MCF 10A (cell line): ENCODE data around the gene DSCAML1. TPM values are rescaled to one million over a fixed set of nuclear protein-coding genes. Genes with fewer than 3 reads are reported as not detected.

Source experiments
- BruUV-seq: library from RNA; stranded (reverse); fragments of 400-500 nt; replicated peaks from 2 replicates; lab custom pipeline; 2021; lab: Mats Ljungman, UMichigan
- CTCF ChIA-PET: fragments of 300-600 bp; sonication (Branson Sonifier 250); formaldehyde crosslinking; extraction: SDS; loops from one replicate; lab custom pipeline; 2021; ENCODE audit warnings: antibody characterized with exemption, inconsistent platforms; lab: Yijun Ruan, JAX
- POLR2A ChIA-PET: fragments of 300-600, 350-650 bp; sonication (Branson Sonifier 250); formaldehyde crosslinking; extraction: SDS; loops from one replicate; lab custom pipeline; 2020; ENCODE audit warnings: antibody characterized with exemption, inconsistent platforms; lab: Yijun Ruan, JAX
- DNase-seq: peaks from one replicate; pipeline ENCODE4 v3.0.0-alpha.2; 2018; ENCODE audit not compliant: unreplicated experiment
- H3K27ac Mint-ChIP-seq: one replicate; pipeline ENCODE4 v1.8.0; 2022; ENCODE audit warnings: mild to moderate bottlenecking, low read depth, mixed read lengths; ENCODE audit not compliant: unreplicated experiment
- H3K27me3 Mint-ChIP-seq: one replicate; pipeline ENCODE4 v1.8.0; 2022; ENCODE audit warnings: mixed read lengths; ENCODE audit not compliant: insufficient read depth, unreplicated experiment
- H3K36me3 Mint-ChIP-seq: one replicate; pipeline ENCODE4 v1.8.0; 2022; ENCODE audit warnings: mild to moderate bottlenecking, moderate library complexity, mixed read lengths; ENCODE audit not compliant: insufficient read depth, unreplicated experiment
- H3K4me1 Mint-ChIP-seq: one replicate; pipeline ENCODE4 v1.8.0; 2022; ENCODE audit warnings: mixed read lengths; ENCODE audit not compliant: insufficient read depth, unreplicated experiment
- H3K4me3 Mint-ChIP-seq: one replicate; pipeline ENCODE4 v1.8.0; 2022; ENCODE audit warnings: mild to moderate bottlenecking, moderate library complexity, mixed read lengths; ENCODE audit not compliant: unreplicated experiment
- H3K9me3 Mint-ChIP-seq: one replicate; pipeline ENCODE4 v1.8.0; 2022; ENCODE audit warnings: mixed read lengths; ENCODE audit not compliant: unreplicated experiment
- intact Hi-C: fragments of 100-400 bp; cut with micrococcal nuclease; formaldehyde crosslinking; loops from 2 replicates; pipeline ENCODE4 v1.14.1; 2022
- total RNA-seq: library from RNA; stranded (reverse); gene quantifications from 2 replicates; pipeline ENCODE4 v1.2.3, GENCODE V29; 2022
- TF ChIP-seq, protein P1 (sequence below): fragments of 200-600 bp; IDR thresholded peaks from one replicate; pipeline ENCODE4 v1.8.0; 2022; ENCODE audit warnings: antibody characterized with exemption, mild to moderate bottlenecking; ENCODE audit not compliant: unreplicated experiment

Gene DSCAML1
- total RNA-seq, 1 experiment from 2014 or later: not detected

DNA sequence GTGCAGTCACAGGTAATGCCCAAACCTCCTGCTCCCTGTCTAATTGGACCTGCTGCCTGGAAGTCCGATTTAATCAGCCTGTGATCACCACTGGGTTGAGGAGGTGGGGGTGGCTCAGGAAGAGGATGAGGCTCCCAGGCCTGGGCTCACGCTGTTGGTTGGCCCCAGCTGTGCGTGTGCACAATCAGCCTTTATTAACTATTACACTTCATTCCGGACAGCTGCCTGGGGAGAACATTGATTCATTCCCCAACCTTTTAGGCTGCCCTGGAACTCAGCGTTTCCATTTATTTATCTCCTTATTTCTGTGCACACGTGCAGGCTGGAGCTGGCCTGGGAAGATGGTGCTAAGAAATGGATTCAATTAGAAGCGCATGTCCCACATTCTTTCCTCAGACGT lies 123.4 kb downstream of the DSCAML1 start:
- H3K4me1 Mint-ChIP-seq: no peaks in the 10 kb centered on the region
- no peaks in the 10 kb centered on the region for H3K9me3 Mint-ChIP-seq
- intact Hi-C loops: no loop called here
- H3K36me3 Mint-ChIP-seq: no peaks in the 10 kb centered on the region
- CTCF ChIA-PET: interaction anchor here (0.5 kb wide), 1 partner anchor 13 kb away, joined by 5 read pairs; no protein-coding TSS in a partner anchor
- POLR2A ChIA-PET: no interaction called here
- H3K27me3 Mint-ChIP-seq: peaks cover 98% of the 10 kb centered on the region
- BruUV-seq: no TSS peak
- H3K4me3 Mint-ChIP-seq: no peak overlapping the region
- TF ChIP-seq, protein P1, sequence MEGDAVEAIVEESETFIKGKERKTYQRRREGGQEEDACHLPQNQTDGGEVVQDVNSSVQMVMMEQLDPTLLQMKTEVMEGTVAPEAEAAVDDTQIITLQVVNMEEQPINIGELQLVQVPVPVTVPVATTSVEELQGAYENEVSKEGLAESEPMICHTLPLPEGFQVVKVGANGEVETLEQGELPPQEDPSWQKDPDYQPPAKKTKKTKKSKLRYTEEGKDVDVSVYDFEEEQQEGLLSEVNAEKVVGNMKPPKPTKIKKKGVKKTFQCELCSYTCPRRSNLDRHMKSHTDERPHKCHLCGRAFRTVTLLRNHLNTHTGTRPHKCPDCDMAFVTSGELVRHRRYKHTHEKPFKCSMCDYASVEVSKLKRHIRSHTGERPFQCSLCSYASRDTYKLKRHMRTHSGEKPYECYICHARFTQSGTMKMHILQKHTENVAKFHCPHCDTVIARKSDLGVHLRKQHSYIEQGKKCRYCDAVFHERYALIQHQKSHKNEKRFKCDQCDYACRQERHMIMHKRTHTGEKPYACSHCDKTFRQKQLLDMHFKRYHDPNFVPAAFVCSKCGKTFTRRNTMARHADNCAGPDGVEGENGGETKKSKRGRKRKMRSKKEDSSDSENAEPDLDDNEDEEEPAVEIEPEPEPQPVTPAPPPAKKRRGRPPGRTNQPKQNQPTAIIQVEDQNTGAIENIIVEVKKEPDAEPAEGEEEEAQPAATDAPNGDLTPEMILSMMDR: no peak
- DNase-seq: no peak
- H3K27ac Mint-ChIP-seq: no peak overlapping the region

DNA sequence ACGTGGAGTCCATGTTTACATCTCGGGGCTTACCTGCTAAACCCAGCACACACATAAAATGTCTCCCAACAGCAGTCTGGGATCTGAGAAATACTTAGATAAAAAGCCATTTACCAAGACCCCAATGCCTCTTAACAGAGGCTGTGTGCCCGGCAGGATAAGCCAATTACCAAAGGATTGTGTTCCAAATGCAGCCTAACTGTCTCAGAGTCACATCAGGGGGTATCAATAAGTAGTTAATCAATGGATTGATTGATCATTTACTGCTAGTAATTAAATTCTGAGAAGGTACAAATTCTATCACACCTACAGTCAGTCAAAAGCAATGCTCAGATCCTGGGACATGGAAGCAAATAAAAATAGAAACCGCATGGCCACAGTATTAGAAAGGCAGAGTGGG lies 125.6 kb downstream of the DSCAML1 start:
- no TSS peak for BruUV-seq
- ChIA-PET CTCF (no interaction called here), POLR2A (interaction anchor here (0.7 kb wide), 1 partner anchor 10 kb away, joined by 3 read pairs; no protein-coding TSS in a partner anchor)
- H3K27ac Mint-ChIP-seq: no peak overlapping the region
- no peak overlapping the region for H3K4me3 Mint-ChIP-seq
- peaks cover 98% of the 10 kb centered on the region for H3K27me3 Mint-ChIP-seq
- intact Hi-C loops: no loop called here
- TF ChIP-seq, protein P1: no peak
- H3K4me1 Mint-ChIP-seq: no peaks in the 10 kb centered on the region
- no peaks in the 10 kb centered on the region for H3K36me3 Mint-ChIP-seq
- DNase-seq: no peak
- H3K9me3 Mint-ChIP-seq: no peaks in the 10 kb centered on the region

DNA sequence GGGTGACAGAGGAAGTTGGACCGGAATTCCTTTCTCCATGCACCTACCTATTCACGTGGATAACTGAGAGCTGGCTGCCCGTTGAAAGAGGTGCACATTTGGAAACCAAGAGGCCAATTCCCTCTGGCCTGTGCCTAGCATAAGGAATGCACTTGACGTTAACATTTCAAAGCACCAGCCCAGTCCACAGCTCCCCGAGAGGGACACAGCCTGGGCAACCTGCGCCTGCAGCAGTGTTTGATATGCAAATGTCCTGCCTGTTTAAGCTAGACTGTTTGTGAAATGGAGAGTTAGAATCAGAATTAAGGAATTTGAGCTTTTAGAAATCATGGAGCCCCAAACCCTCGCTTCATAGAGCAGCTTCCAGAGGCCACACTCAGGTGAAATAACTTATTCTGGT lies 126.1 kb downstream of the DSCAML1 start:
- BruUV-seq: no TSS peak
- TF ChIP-seq, protein P1: no peak
- Mint-ChIP-seq H3K27me3 (peaks cover 98% of the 10 kb centered on the region), H3K4me3 (no peak overlapping the region), H3K27ac (no peak overlapping the region), H3K9me3 (no peaks in the 10 kb centered on the region), H3K36me3 (no peaks in the 10 kb centered on the region), H3K4me1 (no peaks in the 10 kb centered on the region)
- intact Hi-C loops: no loop called here
- POLR2A ChIA-PET: interaction anchor here (0.7 kb wide), 1 partner anchor 11 kb away, joined by 3 read pairs; no protein-coding TSS in a partner anchor
- no peak for DNase-seq
- CTCF ChIA-PET: no interaction called here

DNA sequence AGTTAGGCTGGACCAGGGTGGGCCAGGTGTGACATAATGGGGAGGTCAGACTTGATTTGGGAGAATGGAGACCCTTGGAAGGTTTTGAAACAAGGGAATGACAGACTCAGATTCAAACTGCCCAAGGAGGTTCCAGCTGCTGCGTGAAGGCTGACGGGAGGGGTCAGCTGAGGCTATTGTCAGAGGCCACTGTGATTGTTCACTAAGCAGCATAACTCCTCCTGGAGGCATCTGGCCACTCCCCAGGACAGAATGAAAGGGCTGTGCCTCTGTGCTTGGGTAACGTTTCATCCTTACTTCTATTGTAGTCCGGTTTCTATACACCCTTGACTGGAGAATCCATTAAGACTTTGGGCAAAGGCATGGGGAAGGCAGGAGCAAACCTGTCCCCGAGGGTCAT lies 126.6 kb downstream of the DSCAML1 start:
- no peak overlapping the region for H3K27ac Mint-ChIP-seq
- CTCF ChIA-PET: interaction anchor here (0.7 kb wide), 1 partner anchor 1282 kb away, joined by 3 read pairs; no protein-coding TSS in a partner anchor
- peaks cover 95% of the 10 kb centered on the region for H3K27me3 Mint-ChIP-seq
- POLR2A ChIA-PET: no interaction called here
- H3K9me3 Mint-ChIP-seq: no peaks in the 10 kb centered on the region
- H3K36me3 Mint-ChIP-seq: no peaks in the 10 kb centered on the region
- no TSS peak for BruUV-seq
- intact Hi-C loops: no loop called here
- no peaks in the 10 kb centered on the region for H3K4me1 Mint-ChIP-seq
- TF ChIP-seq, protein P1: no peak
- no peak for DNase-seq
- no peak overlapping the region for H3K4me3 Mint-ChIP-seq
